Esophagus muscularis mucosa (tissue), 4 donors: ENCODE measurements around the gene EHD3. TPM values are rescaled to one million over a fixed set of nuclear protein-coding genes. Genes with fewer than 3 reads are reported as not detected.
A peak's percentile ranks its signal among the peaks of the same experiment; 100 is the strongest.

Experiments
- DNase-seq: peaks from one replicate; pipeline ENCODE4 v3.0.0-alpha.2; 2017; ENCODE audit errors: extremely low spot score
- H3K27ac ChIP-seq, 4 donors: fragments of 200-600 bp; sonication (generic); replicated peaks in 1 of 4; 1 replicate in 3 of 4; 2 replicates in 1 of 4; pipeline ENCODE4 v1.5.1; 2016 to 2019; ENCODE audit warnings: mild to moderate bottlenecking in 1 of 4
- H3K27me3 ChIP-seq, 4 donors: fragments of 200-600 bp; sonication (generic); one replicate each; pipeline versions ENCODE4 v1.5.1 to v1.6.0; 2016 to 2019
- H3K36me3 ChIP-seq, 4 donors: fragments of 200-600 bp; sonication (generic); one replicate each; pipeline ENCODE4 v1.5.1; 2016 to 2019
- H3K4me1 ChIP-seq, 4 donors: fragments of 200-600 bp; sonication (generic); one replicate each; pipeline ENCODE4 v1.5.1; 2016 to 2019
- H3K4me3 ChIP-seq, 4 donors: fragments of 200-600 bp; sonication (generic); 1 replicate in 2 of 4; 2 replicates in 2 of 4; pipeline ENCODE4 v1.5.1; 2016 to 2019; ENCODE audit warnings: mild to moderate bottlenecking in 4 of 4, moderate library complexity in 1 of 4
- H3K9me3 ChIP-seq, 4 donors: fragments of 200-600 bp; sonication (generic); 1 replicate in 3 of 4; 2 replicates in 1 of 4; pipeline ENCODE4 v1.5.1; 2016 to 2019
- CTCF ChIP-seq, 3 experiments: fragments of 200-600 bp in 2 of 3; fragments of 450-650 bp in 1 of 3; sonication (generic) in 2 of 3; IDR thresholded peaks; one replicate each; pipeline ENCODE4 v1.5.1; 2017 to 2019; ENCODE audit warnings: antibody characterized with exemption in 3 of 3, mild to moderate bottlenecking in 2 of 3, moderate library complexity in 1 of 3
- EP300 ChIP-seq: sonication (generic); formaldehyde crosslinking; IDR thresholded peaks from one replicate; pipeline ENCODE4 v1.6.1; 2017; ENCODE audit warnings: antibody characterized with exemption
- POLR2A ChIP-seq: fragments of 450-650 bp; IDR thresholded peaks from one replicate; pipeline ENCODE4 v1.6.1; 2017; ENCODE audit warnings: antibody characterized with exemption, moderate library complexity, mild to moderate bottlenecking, low read depth
- POLR2AphosphoS5 ChIP-seq, 2 donors: sonication (generic); formaldehyde crosslinking; IDR thresholded peaks; one replicate each; pipeline ENCODE4 v1.6.1; 2017; ENCODE audit warnings: antibody characterized with exemption in 2 of 2
- WGBS: methylation state at CpG from one replicate; pipeline ENCODE4 v1.1.5; 2018; 5-methylcytosine and 5-hydroxymethylcytosine counted together
- intact Hi-C: fragments of 100-400 bp; cut with DNase I; formaldehyde crosslinking; loops from one replicate; pipeline ENCODE4 v1.15.1; 2023
- total RNA-seq, 4 donors: library from RNA; depleted of rRNA; stranded (reverse); fragments of >200 nt; gene quantifications; one replicate each; pipeline versions ENCODE4 v1.1.0 to v1.2.1, GENCODE V29; 2016

EHD3 gene
- total RNA-seq, 4 donors from 2014 or later: 3.8 to 7.4 (median 4.6) TPM

GRCh38 chr2:31297751-31298150 is 63.8 kb downstream of the EHD3 start:
- intact Hi-C loops: no loop called here
- Histone ChIP-seq H3K27me3 (no peaks in the 10 kb centered on the region), H3K36me3 (no peaks in the 10 kb centered on the region), H3K4me3 (no peak overlapping the region), H3K27ac (no peak overlapping the region), H3K4me1 (peaks cover 22 to 31% (median 27%) of the 10 kb centered on the region in 4 donors), H3K9me3 (no peaks in the 10 kb centered on the region)
- no peak for TF ChIP-seq POLR2AphosphoS5 (IDR thresholded peaks at IDR 0.05)
- no peak for DNase-seq
- WGBS: 62% methylated on average over 1 of the region's 1 CpG

DNA sequence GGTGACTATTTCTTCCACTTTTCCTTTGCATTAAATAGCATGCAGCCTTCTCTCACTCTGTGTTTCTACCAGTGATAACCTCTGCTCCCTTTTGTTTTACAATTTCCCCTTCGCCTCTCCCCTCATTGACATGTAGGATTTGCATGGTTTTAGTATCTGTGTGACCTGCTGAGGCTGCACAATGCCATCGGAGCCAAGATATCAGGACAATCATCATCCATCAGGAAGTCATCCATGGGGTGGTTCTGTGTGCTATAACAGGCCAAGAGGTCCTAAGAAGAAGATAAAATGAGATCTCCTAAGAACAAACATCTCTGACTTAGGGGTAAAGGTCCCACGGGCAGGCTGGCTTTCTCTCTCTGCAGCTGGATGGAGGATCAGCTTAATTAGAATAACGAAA is 65.6 kb downstream of the EHD3 start:
- intact Hi-C loops: no loop called here
- Histone ChIP-seq H3K4me3 (no peak overlapping the region), H3K9me3 (no peaks in the 10 kb centered on the region), H3K27me3 (no peaks in the 10 kb centered on the region), H3K36me3 (no peaks in the 10 kb centered on the region), H3K27ac (no peak overlapping the region), H3K4me1 (peaks cover 34 to 45% (median 40%) of the 10 kb centered on the region in 4 donors)
- DNase-seq: no peak
- WGBS: 62% methylated on average over 4 of the region's 4 CpGs
- no peak for TF ChIP-seq CTCF (IDR thresholded peaks at IDR 0.05)
- no peak for TF ChIP-seq POLR2A
- no peak for TF ChIP-seq POLR2AphosphoS5 (IDR thresholded peaks at IDR 0.05)
- no peak for TF ChIP-seq EP300

DNA sequence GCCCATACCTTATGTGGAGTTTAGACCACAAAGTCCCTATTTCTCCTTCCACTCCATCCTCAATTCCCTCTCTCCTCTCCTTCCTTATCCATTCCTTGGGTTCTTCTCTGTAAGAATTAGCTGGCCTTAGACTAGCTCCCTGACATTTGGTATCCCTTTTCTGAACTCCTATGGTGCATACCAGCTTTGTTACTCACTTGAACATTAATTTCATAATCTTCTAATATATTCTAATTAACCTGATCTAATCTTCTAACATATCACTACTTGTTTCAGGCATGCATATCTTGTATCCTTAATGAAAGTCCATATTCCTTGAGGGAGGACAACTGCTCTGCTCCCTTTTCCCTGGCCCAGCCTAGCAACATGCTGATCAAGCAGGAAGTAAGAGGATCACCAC is 66.4 kb downstream of the EHD3 start:
- H3K36me3 ChIP-seq: no peaks in the 10 kb centered on the region
- no peaks in the 10 kb centered on the region for H3K27me3 ChIP-seq
- no peak for TF ChIP-seq POLR2A
- TF ChIP-seq CTCF (IDR thresholded peaks at IDR 0.05): no peak
- TF ChIP-seq EP300: no peak
- no peak overlapping the region for H3K27ac ChIP-seq
- no peak overlapping the region for H3K4me3 ChIP-seq
- H3K4me1 ChIP-seq: peaks cover 32 to 45% (median 40%) of the 10 kb centered on the region in 4 donors
- DNase-seq: no peak
- intact Hi-C loops: no loop called here
- no peaks in the 10 kb centered on the region for H3K9me3 ChIP-seq

DNA sequence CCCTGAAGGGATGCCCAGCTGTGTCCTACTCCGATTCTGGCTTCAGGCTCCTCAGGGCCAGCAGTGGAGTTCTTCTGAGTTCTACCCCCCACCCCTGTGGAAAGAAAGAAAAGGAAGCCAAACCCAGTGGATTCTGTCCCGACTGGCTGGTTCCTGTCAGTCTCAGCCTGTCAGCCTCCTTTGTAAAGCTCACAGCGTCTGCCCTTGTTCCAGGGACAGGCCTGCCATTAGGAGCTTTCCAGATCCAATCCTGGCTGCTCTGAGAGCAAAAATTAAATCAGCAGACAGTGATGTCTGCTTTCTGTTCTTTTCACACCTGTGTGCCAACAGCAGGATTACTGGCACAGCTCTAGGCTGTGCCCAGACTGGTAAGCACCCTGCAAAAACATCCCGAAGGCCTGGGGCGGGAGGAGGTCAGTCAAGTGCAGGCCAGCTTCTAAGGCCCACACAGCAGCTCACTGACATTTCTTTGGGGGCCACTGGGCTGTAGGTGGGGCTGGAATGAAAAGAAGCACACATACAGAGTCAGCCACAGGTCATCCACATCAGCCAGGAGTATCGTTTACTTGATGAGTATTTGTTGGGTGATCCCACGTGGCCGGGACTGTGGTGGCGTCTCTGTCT is 69.1 kb downstream of the EHD3 start:
- intact Hi-C loops: no loop called here
- peaks cover 7 to 20% (median 18%) of the 10 kb centered on the region in 4 donors for H3K4me1 ChIP-seq
- no peaks in the 10 kb centered on the region for H3K9me3 ChIP-seq
- no peak overlapping the region for H3K4me3 ChIP-seq
- DNase-seq: no peak
- H3K36me3 ChIP-seq: no peaks in the 10 kb centered on the region
- no peak for TF ChIP-seq CTCF (IDR thresholded peaks at IDR 0.05)
- no peak for TF ChIP-seq POLR2A
- TF ChIP-seq POLR2AphosphoS5 (IDR thresholded peaks at IDR 0.05): no peak
- TF ChIP-seq EP300: no peak
- H3K27ac ChIP-seq: peak overlapping the region; percentile 38 to 56 (median 48)
- H3K27me3 ChIP-seq: no peaks in the 10 kb centered on the region
- 46% methylated on average over 9 of the region's 9 CpGs for WGBS

DNA sequence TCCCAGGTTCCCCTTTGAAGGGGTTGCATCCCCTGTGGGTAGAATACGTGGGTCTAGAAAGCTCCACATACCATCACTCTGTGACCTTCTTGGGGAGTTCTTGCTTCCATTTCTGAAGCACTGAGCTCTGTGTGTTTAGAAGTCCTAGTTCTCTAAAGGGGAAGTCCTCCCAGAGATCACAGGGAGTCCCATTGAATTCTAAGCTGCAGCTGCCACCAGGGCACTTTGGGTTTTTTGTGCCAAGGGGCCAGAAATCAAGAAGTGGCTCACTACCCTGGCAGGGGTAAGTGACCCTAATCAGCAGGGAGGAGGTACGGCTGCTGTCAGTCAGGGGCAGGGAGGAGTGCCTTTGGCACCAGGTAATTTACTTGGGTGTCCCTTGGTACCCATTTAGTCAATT is 70.9 kb downstream of the EHD3 start:
- 90% methylated on average over 2 of the region's 2 CpGs for WGBS
- Histone ChIP-seq H3K27me3 (no peaks in the 10 kb centered on the region), H3K9me3 (peaks cover 0 to under 1% (median 0%) of the 10 kb centered on the region in 4 donors), H3K4me1 (peaks cover 7 to 19% (median 17%) of the 10 kb centered on the region in 4 donors), H3K27ac (no peak overlapping the region), H3K4me3 (no peak overlapping the region), H3K36me3 (no peaks in the 10 kb centered on the region)
- no peak for TF ChIP-seq POLR2AphosphoS5 (IDR thresholded peaks at IDR 0.05)
- no peak for TF ChIP-seq EP300
- no peak for TF ChIP-seq CTCF (IDR thresholded peaks at IDR 0.05)
- no peak for TF ChIP-seq POLR2A
- intact Hi-C loops: no loop called here
- no peak for DNase-seq
